Fibroblast of lung (primary cell): ENCODE results near the gene RNF150.

Experiments used
- EZH2 ChIP-seq: IDR thresholded peaks from 2 replicates; pipeline ENCODE4 v1.5.1; 2012; ENCODE audit warnings: low read length, control low read depth, mild to moderate bottlenecking; ENCODE audit errors: missing control alignments
- TF ChIP-seq, protein P1 (sequence below), 2 donors: IDR thresholded peaks in 1 of 2; conservative IDR thresholded peaks in 1 of 2; 1 replicate in 1 of 2; 2 replicates in 1 of 2; pipeline ENCODE4 v1.5.1; 2011 to 2012; ENCODE audit warnings: low read length in 2 of 2, control low read depth in 1 of 2, inconsistent platforms in 1 of 2, low read depth in 1 of 2, mild to moderate bottlenecking in 1 of 2

DNA sequence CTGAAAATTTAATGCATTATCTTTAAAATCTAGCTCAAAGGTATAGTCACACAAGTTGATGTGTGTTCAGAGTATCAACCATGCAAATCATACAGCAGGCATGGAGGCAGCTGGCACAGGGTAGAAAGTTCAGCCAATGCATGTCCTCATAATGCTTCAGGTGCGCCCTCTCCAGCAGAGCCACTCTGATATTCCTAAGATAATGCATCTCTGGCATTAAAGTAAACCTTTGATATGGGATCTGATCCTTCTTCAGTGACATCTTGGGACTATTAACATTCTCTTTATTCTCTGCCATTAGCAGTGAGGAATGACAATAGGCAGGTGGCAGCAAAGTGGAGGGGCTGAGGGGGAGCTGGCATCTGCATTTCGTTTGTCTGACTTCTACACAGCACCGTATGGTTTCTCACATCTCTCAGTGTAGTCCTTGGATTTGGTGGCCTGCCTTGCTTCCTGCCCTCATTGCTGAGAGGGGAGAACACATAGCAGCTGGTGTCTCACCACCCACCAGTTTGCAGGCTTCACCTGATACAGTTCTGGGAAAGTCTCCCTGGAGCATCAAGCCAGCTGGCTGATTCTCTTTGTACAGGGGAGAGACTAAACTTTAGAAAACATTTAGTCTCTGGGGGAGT lies 208.4 kb downstream of the RNF150 start:
- TF ChIP-seq, protein P1, sequence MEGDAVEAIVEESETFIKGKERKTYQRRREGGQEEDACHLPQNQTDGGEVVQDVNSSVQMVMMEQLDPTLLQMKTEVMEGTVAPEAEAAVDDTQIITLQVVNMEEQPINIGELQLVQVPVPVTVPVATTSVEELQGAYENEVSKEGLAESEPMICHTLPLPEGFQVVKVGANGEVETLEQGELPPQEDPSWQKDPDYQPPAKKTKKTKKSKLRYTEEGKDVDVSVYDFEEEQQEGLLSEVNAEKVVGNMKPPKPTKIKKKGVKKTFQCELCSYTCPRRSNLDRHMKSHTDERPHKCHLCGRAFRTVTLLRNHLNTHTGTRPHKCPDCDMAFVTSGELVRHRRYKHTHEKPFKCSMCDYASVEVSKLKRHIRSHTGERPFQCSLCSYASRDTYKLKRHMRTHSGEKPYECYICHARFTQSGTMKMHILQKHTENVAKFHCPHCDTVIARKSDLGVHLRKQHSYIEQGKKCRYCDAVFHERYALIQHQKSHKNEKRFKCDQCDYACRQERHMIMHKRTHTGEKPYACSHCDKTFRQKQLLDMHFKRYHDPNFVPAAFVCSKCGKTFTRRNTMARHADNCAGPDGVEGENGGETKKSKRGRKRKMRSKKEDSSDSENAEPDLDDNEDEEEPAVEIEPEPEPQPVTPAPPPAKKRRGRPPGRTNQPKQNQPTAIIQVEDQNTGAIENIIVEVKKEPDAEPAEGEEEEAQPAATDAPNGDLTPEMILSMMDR (conservative IDR thresholded peaks at IDR 0.05 in 1 of 2, IDR thresholded peaks at IDR 0.05 in 1 of 2; ENCODE audit: low read depth in 1 of 2, low read length in 2 of 2) = no peak
- TF ChIP-seq EZH2 = no peak
